Panc1 (cell line): ENCODE data around the gene MAFG.

Source experiments
- CTCF ChIP-seq: fragments of 450-650 bp; IDR thresholded peaks from 2 replicates; pipeline ENCODE4 v1.5.1; 2017; ENCODE audit warnings: mild to moderate bottlenecking
- REST ChIP-seq, 2 experiments: IDR thresholded peaks; 2 replicates each; pipeline ENCODE4 v1.6.1; 2011 to 2012; ENCODE audit warnings: low read depth in 2 of 2, control low read depth in 1 of 2, low read length in 1 of 2, mild to moderate bottlenecking in 1 of 2, moderate library complexity in 1 of 2; ENCODE audit not compliant: insufficient read depth in 1 of 2
- TCF7L2 ChIP-seq: IDR thresholded peaks from 2 replicates; pipeline ENCODE4 v1.6.1; 2011; ENCODE audit warnings: mild to moderate bottlenecking, low read depth, low read length, inconsistent platforms

- TF ChIP-seq CTCF (no peak), TCF7L2 (no peak), REST (IDR thresholded peaks at IDR 0.05; ENCODE audit: insufficient read depth in 1 of 2, low read depth in 2 of 2, low read length in 1 of 2) (no peak)
These were observed 22.1 kb downstream of the MAFG start for GRCh38 chr17:81905424-81905875.
